ENCODE results near the gene CD80. TPM values are rescaled to one million over a fixed set of nuclear protein-coding genes. Genes with fewer than 3 reads are reported as not detected.

The CD80 gene
- total and polyA plus RNA-seq, 2 of the 8 experiments (the other 6 are each of a cell fraction or from before 2014, with no cell fraction given), result 0.11 TPM; not detected in 1

DNA sequence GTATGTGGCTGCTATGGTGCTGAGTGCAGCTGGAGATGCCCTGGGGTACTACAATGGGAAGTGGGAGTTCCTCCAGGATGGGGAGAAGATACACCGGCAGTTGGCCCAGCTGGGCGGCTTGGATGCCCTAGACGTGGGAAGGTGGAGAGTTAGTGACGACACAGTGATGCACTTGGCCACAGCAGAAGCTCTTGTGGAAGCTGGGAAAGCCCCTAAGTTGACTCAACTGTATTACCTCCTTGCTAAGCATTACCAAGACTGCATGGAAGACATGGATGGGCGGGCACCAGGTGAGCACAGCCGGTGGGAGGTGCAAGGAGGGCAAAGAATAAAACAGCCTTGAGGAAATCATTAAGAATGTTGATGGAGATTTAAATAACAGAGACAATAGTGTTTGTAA, 22.8 kb upstream of the CD80 start:
- H3K9me3 ChIP-seq (ENCODE audit: insufficient read depth in 2 of 2, low read depth in 1 of 2, low read length in 1 of 2), result no peaks in the 10 kb centered on the region
- no peak overlapping the region for H3K9ac ChIP-seq (replicated peaks in 1 of 4; ENCODE audit: extremely low read depth in 1 of 4, low read depth in 3 of 4, low read length in 3 of 4)
- no peaks in the 10 kb centered on the region for H3K79me2 ChIP-seq (ENCODE audit: control insufficient read depth in 1 of 2, insufficient read depth in 2 of 2, low read length in 2 of 2)
- FAIRE-seq (no peak), DNase-seq (ENCODE audit: low read depth in 1 of 2, low spot score in 2 of 2) (no peak)
- H3K4me3 ChIP-seq (ENCODE audit: extremely low read depth in 1 of 4, insufficient read depth in 2 of 4, low read depth in 3 of 4, low read length in 4 of 4), result no peak overlapping the region
- no peak overlapping the region for H3K56ac ChIP-seq (replicated peaks; ENCODE audit: insufficient read length, low read depth, low read length)
- H2BK12ac ChIP-seq (ENCODE audit: low read depth, low read length), result no peak overlapping the region
- no peak overlapping the region for H4K5ac ChIP-seq (ENCODE audit: insufficient read length, low read depth, low read length)
- H3K23me2 ChIP-seq (ENCODE audit: low read depth, low read length), result peaks cover 9% of the 10 kb centered on the region
- no peak overlapping the region for H2BK120ac ChIP-seq (replicated peaks; ENCODE audit: low read depth, low read length)
- H3K27ac ChIP-seq (ENCODE audit: low read depth, low read length), result no peak overlapping the region
- H3K79me1 ChIP-seq (ENCODE audit: low read depth, low read length), result no peaks in the 10 kb centered on the region
- H3K14ac ChIP-seq (ENCODE audit: insufficient read length), result no peak overlapping the region
- no peaks in the 10 kb centered on the region for H4K20me1 ChIP-seq (replicated peaks in 1 of 2; ENCODE audit: control insufficient read depth in 1 of 2, insufficient read depth in 2 of 2, low read length in 2 of 2)
- no peak overlapping the region for H2BK5ac ChIP-seq (ENCODE audit: low read depth, low read length)
- no peak overlapping the region for H2BK15ac ChIP-seq (ENCODE audit: low read length)
- POLR2A ChIA-PET (ENCODE audit: partially characterized antibody), result interaction anchor here (1.2 kb wide), 1 partner anchor 84 kb away, joined by 3 read pairs; the partner anchor contains the start of gene TIMMDC1
- no peak overlapping the region for H4K8ac ChIP-seq (ENCODE audit: extremely low read depth, insufficient read depth, low read length)
- no peak overlapping the region for H3K4ac ChIP-seq (replicated peaks; ENCODE audit: insufficient read length, low read depth, low read length)
- no peak overlapping the region for H3K18ac ChIP-seq (ENCODE audit: extremely low read depth, low read length)
- H2AK5ac ChIP-seq (ENCODE audit: low read depth, low read length), result no peak overlapping the region
- no peak overlapping the region for H3K4me2 ChIP-seq (ENCODE audit: insufficient read depth in 1 of 2, low read depth in 2 of 2, low read length in 2 of 2)
- H3K4me1 ChIP-seq (replicated peaks in 1 of 4; ENCODE audit: control insufficient read depth in 3 of 4, insufficient read depth in 4 of 4, low read length in 3 of 4), result peaks cover 0 to 4% (median 4%) of the 10 kb centered on the region in 4 experiments; a peak in 4 of 7 replicates
- no peak overlapping the region for H2AFZ ChIP-seq (ENCODE audit: low read length)
- no peak overlapping the region for H3K23ac ChIP-seq (ENCODE audit: insufficient read length)
- H4K91ac ChIP-seq (replicated peaks; ENCODE audit: insufficient read length, low read length), result no peak overlapping the region
- H3K27me3 ChIP-seq (replicated peaks in 1 of 4; ENCODE audit: control insufficient read depth in 3 of 4, extremely low read depth in 1 of 4, insufficient read depth in 3 of 4, low read length in 3 of 4), result peaks cover 0 to 11% (median 8%) of the 10 kb centered on the region in 4 experiments; a peak in 4 of 7 replicates
- H2BK20ac ChIP-seq (ENCODE audit: low read length), result no peak overlapping the region
- H3K36me3 ChIP-seq (ENCODE audit: control insufficient read depth in 2 of 4, insufficient read depth in 4 of 4, low read length in 3 of 4), result no peaks in the 10 kb centered on the region
- WGBS, 2 experiments (ENCODE audit: extremely low coverage in 1 of 2, insufficient coverage in 1 of 2, insufficient read length in 1 of 2, insufficient replicate concordance in 2 of 2, low coverage in 1 of 2, low lambda C conversion rate in 2 of 2, missing lambda C conversion rate in 1 of 2), result 97% methylated on average over 6 of the region's 6 CpGs; no CpG with 5 or more reads in 1 of the 2 experiments
- CTCF ChIA-PET (ENCODE audit: partially characterized antibody), result interaction anchor here (1.0 to 1.5 kb wide), 4 partner anchors 11 to 146 kb away, joined by 3 to 6 read pairs (median 4); partner anchors contain the start of gene CD80
- TF ChIP-seq CBX8 (IDR thresholded peaks at IDR 0.05; ENCODE audit: borderline replicate concordance, low read depth, low read length) (no peak), KDM4A (IDR thresholded peaks at IDR 0.05; ENCODE audit: low read depth, low read length, severe bottlenecking) (no peak), RAD21 (IDR thresholded peaks at IDR 0.05 in 1 of 2, conservative IDR thresholded peaks at IDR 0.05 in 1 of 2; ENCODE audit: low read depth in 2 of 2, low read length in 2 of 2) (no peak), RBBP5 (IDR thresholded peaks at IDR 0.05; ENCODE audit: borderline replicate concordance, low read depth, low read length) (no peak), JUN (IDR thresholded peaks at IDR 0.05; ENCODE audit: low read depth, low read length) (no peak)
- TF ChIP-seq, protein P1, sequence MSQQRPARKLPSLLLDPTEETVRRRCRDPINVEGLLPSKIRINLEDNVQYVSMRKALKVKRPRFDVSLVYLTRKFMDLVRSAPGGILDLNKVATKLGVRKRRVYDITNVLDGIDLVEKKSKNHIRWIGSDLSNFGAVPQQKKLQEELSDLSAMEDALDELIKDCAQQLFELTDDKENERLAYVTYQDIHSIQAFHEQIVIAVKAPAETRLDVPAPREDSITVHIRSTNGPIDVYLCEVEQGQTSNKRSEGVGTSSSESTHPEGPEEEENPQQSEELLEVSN (IDR thresholded peaks at IDR 0.05), result no peak
